Gastrocnemius medialis (tissue), 4 donors: ENCODE results near the gene FNIP1.

Source experiments
- POLR2A ChIP-seq, 2 donors: fragments of 450-650 bp; IDR thresholded peaks; one replicate each; pipeline ENCODE4 v1.6.1; 2017; ENCODE audit warnings: antibody characterized with exemption in 2 of 2, mild to moderate bottlenecking in 2 of 2, moderate library complexity in 2 of 2
- TF ChIP-seq, protein P1 (sequence below), 5 experiments: fragments of 450-650 bp in 3 of 5; fragments of 200-600 bp in 2 of 5; sonication (generic) in 2 of 5; IDR thresholded peaks in 4 of 5; conservative IDR thresholded peaks in 1 of 5; 1 replicate in 4 of 5; 2 replicates in 1 of 5; pipeline ENCODE4 v1.5.1; 2016 to 2019; ENCODE audit warnings: antibody characterized with exemption in 5 of 5, mild to moderate bottlenecking in 3 of 5, moderate library complexity in 3 of 5

DNA sequence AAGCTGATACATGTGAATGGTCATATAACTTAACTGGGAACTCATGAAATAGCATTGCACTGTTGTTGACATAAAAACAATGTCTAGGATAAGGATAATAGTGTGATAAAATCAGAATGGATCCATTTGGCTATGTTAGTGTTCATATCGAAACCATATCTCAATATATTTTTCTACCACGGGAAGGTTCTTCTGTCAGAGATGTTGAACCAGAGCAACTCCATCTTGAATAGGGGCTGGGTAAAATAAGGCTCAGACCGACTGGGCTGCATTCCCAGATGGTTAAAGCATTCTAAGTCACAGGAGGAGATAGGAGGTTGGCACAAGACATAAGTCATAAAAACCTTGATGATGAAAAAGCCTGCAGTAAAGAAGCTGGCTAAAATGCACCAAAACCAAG lies 56.3 kb downstream of the FNIP1 start:
- TF ChIP-seq, protein P1, sequence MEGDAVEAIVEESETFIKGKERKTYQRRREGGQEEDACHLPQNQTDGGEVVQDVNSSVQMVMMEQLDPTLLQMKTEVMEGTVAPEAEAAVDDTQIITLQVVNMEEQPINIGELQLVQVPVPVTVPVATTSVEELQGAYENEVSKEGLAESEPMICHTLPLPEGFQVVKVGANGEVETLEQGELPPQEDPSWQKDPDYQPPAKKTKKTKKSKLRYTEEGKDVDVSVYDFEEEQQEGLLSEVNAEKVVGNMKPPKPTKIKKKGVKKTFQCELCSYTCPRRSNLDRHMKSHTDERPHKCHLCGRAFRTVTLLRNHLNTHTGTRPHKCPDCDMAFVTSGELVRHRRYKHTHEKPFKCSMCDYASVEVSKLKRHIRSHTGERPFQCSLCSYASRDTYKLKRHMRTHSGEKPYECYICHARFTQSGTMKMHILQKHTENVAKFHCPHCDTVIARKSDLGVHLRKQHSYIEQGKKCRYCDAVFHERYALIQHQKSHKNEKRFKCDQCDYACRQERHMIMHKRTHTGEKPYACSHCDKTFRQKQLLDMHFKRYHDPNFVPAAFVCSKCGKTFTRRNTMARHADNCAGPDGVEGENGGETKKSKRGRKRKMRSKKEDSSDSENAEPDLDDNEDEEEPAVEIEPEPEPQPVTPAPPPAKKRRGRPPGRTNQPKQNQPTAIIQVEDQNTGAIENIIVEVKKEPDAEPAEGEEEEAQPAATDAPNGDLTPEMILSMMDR (IDR thresholded peaks at IDR 0.05 in 4 of 5, conservative IDR thresholded peaks at IDR 0.05 in 1 of 5) = no peak
- TF ChIP-seq POLR2A (IDR thresholded peaks at IDR 0.05) = no peak
